Islet precursor cell (in vitro differentiated cells): ENCODE data around the gene ADCY1.

Experiments
- DNase-seq: peaks from one replicate; pipeline ENCODE4 v3.0.0-alpha.2; 2018

Gene ADCY1

GRCh38 chr7:45681596-45682357 is 107.6 kb downstream of the ADCY1 start:
- DNase-seq: peak; percentile 66

GRCh38 chr7:45682358-45682735 is 108.2 kb downstream of the ADCY1 start:
- peak; percentile 56 for DNase-seq

- peak; percentile 89 for DNase-seq
These were observed 108.8 kb downstream of the ADCY1 start for GRCh38 chr7:45682836-45683555.

- DNase-seq: no peak
These were observed 109.5 kb downstream of the ADCY1 start for GRCh38 chr7:45683556-45684148.

DNA sequence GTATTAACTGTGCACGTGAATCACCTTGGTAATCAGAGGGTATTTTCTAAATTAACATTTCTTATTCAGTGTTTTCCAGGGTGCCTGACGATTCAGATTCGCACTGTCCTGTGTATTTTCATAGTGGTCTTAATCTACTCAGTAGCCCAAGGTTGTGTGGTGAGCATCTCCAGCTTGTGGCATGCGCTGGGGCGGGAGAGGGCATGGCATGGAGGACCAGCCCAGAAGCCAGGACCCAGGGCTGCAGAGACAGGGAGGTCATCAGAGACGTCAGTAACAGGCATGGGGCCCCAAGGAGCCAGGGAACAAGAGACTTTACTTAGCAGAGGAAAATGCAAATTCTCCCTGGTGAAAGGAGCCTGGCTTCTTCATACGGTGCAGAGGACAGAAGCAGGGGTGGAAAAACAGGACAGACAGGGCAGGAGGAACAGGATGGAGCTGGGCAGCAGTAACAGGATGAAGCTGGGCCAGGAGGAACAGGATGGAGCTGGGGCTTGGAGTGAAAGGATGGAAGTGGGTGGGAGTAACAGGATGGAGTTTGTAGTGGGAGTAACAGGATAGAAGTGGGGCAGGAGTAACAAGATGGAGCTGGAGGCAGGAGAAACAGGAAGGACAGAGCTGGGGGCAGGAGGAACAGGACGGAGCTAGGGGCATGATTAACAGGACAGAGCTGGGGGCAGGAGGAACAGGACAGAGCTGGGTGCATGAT is 110.9 kb downstream of the ADCY1 start:
- peak; percentile 50 for DNase-seq

DNA sequence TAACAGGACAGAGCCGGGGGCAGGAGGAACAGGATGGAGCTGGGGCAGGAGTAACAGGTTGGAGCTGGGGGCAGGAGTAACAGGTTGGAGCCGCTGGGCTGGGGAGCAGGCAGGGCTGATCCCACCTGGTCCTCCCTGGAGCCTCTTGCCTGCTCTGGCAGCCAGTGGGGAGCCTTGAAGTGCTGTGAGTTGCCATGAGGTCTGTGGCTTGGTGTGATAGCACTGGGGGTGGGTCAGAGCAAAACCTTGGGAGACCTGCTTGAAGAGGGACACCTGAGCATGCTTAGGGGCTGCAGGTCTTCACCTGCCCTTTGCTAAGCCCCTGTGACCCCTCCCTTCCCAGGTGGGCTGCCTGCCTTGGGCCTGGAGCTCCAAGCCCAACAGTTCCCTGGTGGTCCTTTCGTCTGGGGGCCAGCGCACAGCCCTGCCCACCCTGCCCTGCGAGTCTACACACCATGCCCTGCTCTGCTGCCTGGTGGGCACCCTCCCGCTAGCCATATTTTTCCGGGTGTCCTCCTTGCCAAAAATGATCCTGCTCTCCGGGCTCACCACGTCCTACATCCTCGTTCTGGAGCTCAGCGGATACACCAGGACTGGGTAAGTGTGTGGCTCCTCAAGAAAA is 111.6 kb downstream of the ADCY1 start:
- peak; percentile 50 for DNase-seq

- peak; percentile 48 for DNase-seq
These were observed 112.4 kb downstream of the ADCY1 start for GRCh38 chr7:45686441-45687184.

DNA sequence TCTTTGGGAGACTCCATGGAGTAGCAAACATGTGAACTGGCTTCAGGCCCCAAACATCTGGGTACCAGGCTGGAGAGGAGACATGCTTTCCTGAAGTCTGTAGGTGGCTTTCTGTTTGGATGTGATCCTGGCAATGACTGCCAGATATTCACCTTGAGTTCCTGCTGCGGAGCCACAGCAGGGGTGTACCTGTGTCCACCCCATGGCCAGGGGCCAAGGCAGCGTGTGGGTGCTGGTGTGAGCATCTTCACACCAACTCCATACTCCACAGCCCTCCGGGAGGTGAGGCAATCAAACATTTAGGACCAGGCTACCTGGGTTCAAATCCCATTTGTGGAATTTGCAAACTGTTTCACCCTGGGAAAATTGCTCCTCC is 113.0 kb downstream of the ADCY1 start:
- no peak for DNase-seq

GRCh38 chr7:45687721-45688120 is 113.6 kb downstream of the ADCY1 start:
- DNase-seq: peak; percentile 27

GRCh38 chr7:45688382-45688781 is 114.2 kb downstream of the ADCY1 start:
- DNase-seq: no peak

DNA sequence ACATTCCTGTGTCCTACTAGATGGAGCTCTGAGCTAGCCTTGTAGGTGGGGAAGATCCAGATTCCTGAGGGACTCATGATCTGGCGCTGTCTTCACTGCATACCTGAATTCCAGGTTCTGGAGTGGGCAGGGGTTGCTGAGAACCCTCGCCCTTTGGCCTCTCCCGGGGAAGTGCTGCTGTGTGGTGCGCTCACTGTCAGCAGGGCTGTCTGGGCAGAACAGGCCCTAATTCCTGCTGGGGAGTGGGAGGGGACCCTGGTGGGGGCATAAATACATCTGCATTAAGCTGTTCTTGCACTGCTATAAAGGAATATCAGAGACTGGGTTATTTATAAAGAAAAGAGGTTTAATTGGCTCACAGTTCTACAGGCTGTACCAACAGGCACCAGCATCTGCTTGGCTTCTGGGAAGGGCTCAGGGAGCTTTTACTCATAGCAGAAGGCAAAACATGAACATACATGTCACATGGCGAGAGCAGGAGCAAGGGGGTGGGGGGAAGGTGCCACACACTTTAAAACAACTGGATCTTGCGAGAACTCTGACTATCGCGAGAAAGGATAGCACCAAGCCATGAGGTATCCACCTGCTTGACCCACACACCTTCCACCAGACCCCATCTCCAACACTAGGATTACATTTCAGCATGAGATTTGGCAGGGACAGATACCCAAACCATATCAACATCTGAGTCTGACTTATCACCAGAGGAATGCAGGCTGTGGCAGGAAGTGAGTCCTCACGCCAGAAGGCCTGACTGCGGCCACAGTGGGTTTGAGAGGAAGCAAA is 115.0 kb downstream of the ADCY1 start:
- DNase-seq: peak; percentile 72

DNA sequence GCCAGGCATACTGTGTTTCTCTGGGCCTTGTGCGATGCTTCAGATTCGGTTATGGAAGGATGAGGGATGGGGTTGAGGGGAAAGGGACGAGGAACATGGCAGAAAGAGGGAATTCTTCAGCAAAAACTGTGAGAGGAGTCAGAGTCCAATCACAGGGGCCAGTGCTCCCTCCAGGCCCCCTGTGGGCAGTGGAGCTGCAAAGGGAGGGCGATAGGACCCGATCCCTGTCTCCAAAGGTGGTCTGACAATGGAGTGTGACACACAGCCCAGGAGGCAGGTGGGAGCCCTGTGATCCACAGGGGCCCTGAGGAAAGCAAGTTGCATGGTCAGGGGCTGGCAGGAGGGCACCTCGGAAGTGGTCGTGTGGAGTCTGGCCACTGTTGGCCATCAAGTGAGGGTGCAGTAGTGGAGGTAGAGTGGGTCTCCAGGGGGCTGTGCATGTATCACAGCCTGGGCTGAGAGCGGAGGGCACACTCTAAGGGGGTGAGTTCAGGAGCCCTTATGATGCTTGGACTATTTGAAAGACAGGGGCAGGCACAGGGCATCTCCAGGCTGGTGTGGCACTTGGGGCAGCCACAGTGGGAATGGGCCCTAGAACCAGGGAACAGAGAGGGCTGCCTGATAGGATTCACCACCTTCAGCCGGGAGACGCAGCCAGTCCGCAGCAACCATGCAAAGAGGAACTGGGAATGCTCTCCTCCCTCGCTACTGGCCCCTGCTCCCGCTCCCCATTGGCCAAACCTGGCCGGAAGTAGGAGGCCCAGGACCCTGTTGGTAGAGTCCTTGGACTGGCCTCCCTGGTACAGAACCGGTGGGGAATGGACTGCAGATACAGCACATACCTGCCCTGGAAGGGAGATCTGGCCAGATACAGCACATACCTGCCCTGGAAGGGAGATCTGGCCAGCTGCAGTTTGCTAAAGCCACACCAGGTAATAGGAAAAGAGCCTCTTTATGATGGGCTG is 115.9 kb downstream of the ADCY1 start:
- DNase-seq: peak; percentile 37

- no peak for DNase-seq
These were observed 116.6 kb downstream of the ADCY1 start for GRCh38 chr7:45690762-45691150.

GRCh38 chr7:45691155-45691656 is 117.0 kb downstream of the ADCY1 start:
- peak; percentile 25 for DNase-seq

- DNase-seq: no peak
These were observed 117.9 kb downstream of the ADCY1 start for GRCh38 chr7:45692031-45692430.

DNA sequence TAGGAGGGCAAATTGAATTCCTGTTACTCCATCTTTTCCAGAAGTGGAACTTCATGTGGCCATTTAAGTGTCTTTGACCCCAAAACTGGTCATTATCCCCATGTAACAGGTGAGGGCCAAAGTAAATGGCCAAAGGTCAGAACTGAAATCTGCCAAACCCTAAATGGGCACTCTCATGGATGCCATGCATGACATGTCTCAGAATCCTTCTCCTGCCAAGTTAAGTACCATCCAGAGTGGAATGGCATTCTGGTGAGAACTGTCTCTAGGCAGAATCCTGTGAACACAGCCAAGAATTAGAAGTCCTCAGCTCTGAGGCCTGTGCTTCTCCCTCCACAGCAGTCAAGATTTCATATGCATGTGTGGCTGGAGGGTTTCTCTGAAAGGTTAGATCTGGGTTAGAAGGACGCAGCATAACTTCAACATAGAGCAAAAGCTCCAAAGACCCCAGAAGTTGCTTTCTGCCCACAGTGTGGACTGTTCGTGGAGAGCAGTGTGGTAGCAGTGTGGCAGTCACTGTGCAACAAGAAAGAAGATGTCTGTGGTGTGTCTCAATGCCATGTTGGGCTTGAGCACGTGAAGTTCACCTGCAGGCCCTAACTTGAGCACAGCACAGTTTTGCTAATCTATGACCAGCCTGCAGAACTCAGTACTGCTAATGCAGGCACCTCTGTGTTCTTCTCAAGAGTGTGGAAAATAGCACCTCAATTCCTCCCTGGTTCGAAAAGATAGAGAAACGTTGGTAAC is 121.3 kb downstream of the ADCY1 start:
- no peak for DNase-seq

GRCh38 chr7:45696476-45696875 is 122.3 kb downstream of the ADCY1 start:
- DNase-seq: no peak

- no peak for DNase-seq
These were observed 123.5 kb downstream of the ADCY1 start for GRCh38 chr7:45697576-45698136.
